Measurements from ENCODE around the gene INTS14. TPM values are rescaled to one million over a fixed set of nuclear protein-coding genes. Genes with fewer than 3 reads are reported as not detected.

INTS14 gene
- total RNA-seq, 3 donors from 2014 or later (not counting 1 experiment from before 2014, with no cell fraction given), result 23.5 to 33.6 (median 26.4) TPM

DNA sequence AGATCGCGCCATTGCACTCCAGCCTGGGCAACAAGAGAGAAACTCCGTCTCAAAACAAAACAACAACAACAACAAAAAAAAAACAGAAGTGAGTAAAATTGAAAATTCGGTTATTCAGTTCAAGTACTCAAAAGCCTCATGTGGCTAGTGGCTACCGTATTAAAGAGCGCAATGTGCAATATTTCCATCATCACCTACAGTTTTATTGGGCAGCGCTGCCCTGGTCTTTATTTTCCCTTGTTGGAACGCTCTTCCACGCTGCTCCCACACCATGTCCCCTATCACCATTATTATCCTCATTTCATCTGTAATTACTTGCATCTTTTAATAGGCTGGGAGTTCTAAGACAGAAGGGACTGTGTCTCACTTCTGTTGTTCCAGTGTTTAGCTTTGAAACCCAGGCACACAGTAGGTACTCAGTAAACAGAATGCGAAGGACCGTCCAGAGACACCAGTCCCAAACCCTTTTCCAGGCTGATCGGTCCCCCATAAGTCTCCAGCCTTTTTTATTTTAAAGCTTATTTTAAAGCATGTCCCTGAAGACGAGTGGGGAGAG lies 81.1 kb downstream of the INTS14 start:
- no peaks in the 10 kb centered on the region for H3K36me3 ChIP-seq (ENCODE audit: control insufficient read depth, insufficient read depth, low read length)
- peaks cover 13% of the 10 kb centered on the region for H3K4me1 ChIP-seq (ENCODE audit: control insufficient read depth, insufficient read depth, low read length)
- Mint-ChIP-seq H3K4me3 (peak overlapping the region; percentile 88), H3K4me1 (peaks cover 23 to 24% of the 10 kb centered on the region in 2 donors), H3K36me3 (no peaks in the 10 kb centered on the region), H3K9me3 (no peaks in the 10 kb centered on the region), H3K27ac (peak overlapping the region; percentile 53 to 74), H3K27me3 (ENCODE audit: low read depth in 2 of 2) (no peaks in the 10 kb centered on the region)
- no peaks in the 10 kb centered on the region for H3K9me3 ChIP-seq (ENCODE audit: control insufficient read depth, insufficient read depth, low read length)
- TF ChIP-seq, protein P1, sequence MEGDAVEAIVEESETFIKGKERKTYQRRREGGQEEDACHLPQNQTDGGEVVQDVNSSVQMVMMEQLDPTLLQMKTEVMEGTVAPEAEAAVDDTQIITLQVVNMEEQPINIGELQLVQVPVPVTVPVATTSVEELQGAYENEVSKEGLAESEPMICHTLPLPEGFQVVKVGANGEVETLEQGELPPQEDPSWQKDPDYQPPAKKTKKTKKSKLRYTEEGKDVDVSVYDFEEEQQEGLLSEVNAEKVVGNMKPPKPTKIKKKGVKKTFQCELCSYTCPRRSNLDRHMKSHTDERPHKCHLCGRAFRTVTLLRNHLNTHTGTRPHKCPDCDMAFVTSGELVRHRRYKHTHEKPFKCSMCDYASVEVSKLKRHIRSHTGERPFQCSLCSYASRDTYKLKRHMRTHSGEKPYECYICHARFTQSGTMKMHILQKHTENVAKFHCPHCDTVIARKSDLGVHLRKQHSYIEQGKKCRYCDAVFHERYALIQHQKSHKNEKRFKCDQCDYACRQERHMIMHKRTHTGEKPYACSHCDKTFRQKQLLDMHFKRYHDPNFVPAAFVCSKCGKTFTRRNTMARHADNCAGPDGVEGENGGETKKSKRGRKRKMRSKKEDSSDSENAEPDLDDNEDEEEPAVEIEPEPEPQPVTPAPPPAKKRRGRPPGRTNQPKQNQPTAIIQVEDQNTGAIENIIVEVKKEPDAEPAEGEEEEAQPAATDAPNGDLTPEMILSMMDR (IDR thresholded peaks at IDR 0.05), result no peak
- ATAC-seq (no peak), DNase-seq (no peak)
- H3K27ac ChIP-seq (ENCODE audit: low read length), result peak overlapping the region; percentile 27
- 47% methylated on average over 10 of the region's 13 CpGs for WGBS (ENCODE audit: insufficient coverage)
- intact Hi-C loops (cut with micrococcal nuclease), result loop anchor here (1.0 kb wide), 1 partner anchor 17 kb away; no protein-coding TSS in a partner anchor
- H3K4me3 ChIP-seq (ENCODE audit: low read length), result peak overlapping the region; percentile 34
- H3K27me3 ChIP-seq (ENCODE audit: control insufficient read depth, insufficient read depth, low read length), result no peaks in the 10 kb centered on the region

Other genes starting within 250 kb of the INTS14 start
- gene IGDCC3, start 233.1 kb downstream of the INTS14 start, total RNA-seq, result not detected
- gene IGDCC4, start 188.2 kb downstream of the INTS14 start, total RNA-seq, result under 1 TPM; 0.07 to 0.25 (median 0.09) TPM
- 10 to 100 TPM; 51.7 to 64.8 (median 62.4) TPM for gene DPP8, start 93.4 kb downstream of the INTS14 start, total RNA-seq
- 10 to 100 TPM; 13.5 to 24.7 (median 15.1) TPM for gene HACD3, start 80.7 kb downstream of the INTS14 start, total RNA-seq
- 10 to 100 TPM in 1 of 3 donors, 1 to 10 TPM in 2; 6.9 to 12.5 (median 7.8) TPM for gene SLC24A1, start 10.8 kb upstream of the INTS14 start, total RNA-seq
- 10 to 100 TPM; 65.8 to 84.6 (median 66.1) TPM for gene DENND4A, start 181.2 kb upstream of the INTS14 start, total RNA-seq